Epithelial cell of esophagus (primary cell): ENCODE results near the gene PNPLA5.
A peak's percentile ranks its signal among the peaks of the same experiment; 100 is the strongest.

Experiments
- DNase-seq: peaks from one replicate; pipeline ENCODE4 v3.0.0; 2010; ENCODE audit warnings: low read depth
- H3K4me3 ChIP-seq: 2 replicates; pipeline ENCODE4 v1.5.1; 2011; ENCODE audit warnings: mild to moderate bottlenecking, low read length, control low read depth
- CTCF ChIP-seq: IDR thresholded peaks from 2 replicates; pipeline ENCODE4 v1.5.1; 2011; ENCODE audit warnings: low read depth, mild to moderate bottlenecking, low read length, control low read depth, inconsistent platforms; ENCODE audit not compliant: insufficient read depth; ENCODE audit errors: missing control alignments

PNPLA5 gene

GRCh38 chr22:43891360-43892182, at the start of gene PNPLA5:
Gene PNPLA5, minus strand, starts transcription at chr22:43892013. Its CDS starts 133 bp downstream, at chr22:43891880.
- TF ChIP-seq CTCF = no peak

GRCh38 chr22:43941449-43941848, 49.6 kb upstream of the PNPLA5 start:
- TF ChIP-seq CTCF = no peak
- H3K4me3 ChIP-seq = no peak overlapping the region
- DNase-seq = no peak

More at GRCh38 chr22:43891360-43892182, at the start of gene PNPLA5:
- no peak within 1 kb of the TSS for H3K4me3 ChIP-seq
- peak; percentile 23 for DNase-seq

- no peak overlapping the region for H3K4me3 ChIP-seq
- no peak for TF ChIP-seq CTCF
- peak; percentile 36 for DNase-seq
Observed at GRCh38 chr22:43931771-43932170, 40.0 kb upstream of the PNPLA5 start.

GRCh38 chr22:43928908-43929307, 37.1 kb upstream of the PNPLA5 start:
- no peak overlapping the region for H3K4me3 ChIP-seq
- no peak for TF ChIP-seq CTCF
- no peak for DNase-seq

GRCh38 chr22:43928468-43928867, 36.7 kb upstream of the PNPLA5 start:
- TF ChIP-seq CTCF = no peak
- no peak overlapping the region for H3K4me3 ChIP-seq
- DNase-seq = no peak

- peak; percentile 55 for DNase-seq
- no peak for TF ChIP-seq CTCF
- H3K4me3 ChIP-seq = no peak overlapping the region
Observed at GRCh38 chr22:43926349-43926710, 34.5 kb upstream of the PNPLA5 start.
